H9 (cell line): ENCODE measurements around the gene ERC2. TPM values are rescaled to one million over a fixed set of nuclear protein-coding genes. Genes with fewer than 3 reads are reported as not detected.

ENCODE experiments used
- DNase-seq: peaks from one replicate; pipeline ENCODE4 v3.0.0-alpha.2; 2017
- H2AFZ ChIP-seq: one replicate; pipeline ENCODE4 v1.6.1; 2013; ENCODE audit warnings: mild to moderate bottlenecking, low read length, control low read depth, moderate library complexity
- H2AK5ac ChIP-seq: 2 replicates; pipeline ENCODE4 v1.6.1; 2013; ENCODE audit warnings: low read length, control low read depth, mixed read lengths; ENCODE audit not compliant: insufficient read length
- H2BK120ac ChIP-seq: one replicate; pipeline ENCODE4 v1.6.1; 2013; ENCODE audit warnings: low read depth, mild to moderate bottlenecking, low read length, control low read depth, inconsistent platforms; ENCODE audit not compliant: poor library complexity, severe bottlenecking
- H2BK12ac ChIP-seq: 2 replicates; pipeline ENCODE4 v1.6.1; 2013; ENCODE audit warnings: low read length, control low read depth, mixed read lengths, low read depth; ENCODE audit not compliant: insufficient read length
- H2BK15ac ChIP-seq: 2 replicates; pipeline ENCODE4 v1.6.1; 2013; ENCODE audit warnings: low read depth, low read length, control low read depth
- H2BK20ac ChIP-seq: one replicate; pipeline ENCODE4 v1.6.1; 2013; ENCODE audit warnings: low read depth, mild to moderate bottlenecking, low read length, control low read depth, inconsistent platforms; ENCODE audit not compliant: poor library complexity, severe bottlenecking
- H2BK5ac ChIP-seq: 2 replicates; pipeline ENCODE4 v1.6.1; 2013; ENCODE audit warnings: low read length, control low read depth, mixed read lengths; ENCODE audit not compliant: insufficient read length
- H3K14ac ChIP-seq: 2 replicates; pipeline ENCODE4 v1.6.1; 2013; ENCODE audit warnings: low read length, control low read depth; ENCODE audit not compliant: insufficient read depth
- H3K18ac ChIP-seq: 2 replicates; pipeline ENCODE4 v1.6.1; 2013; ENCODE audit warnings: low read depth, mild to moderate bottlenecking, mixed read lengths, low read length, control low read depth; ENCODE audit not compliant: insufficient read length
- H3K23ac ChIP-seq: 2 replicates; pipeline ENCODE4 v1.6.1; 2013; ENCODE audit warnings: low read length, control low read depth, mixed read lengths, low read depth; ENCODE audit not compliant: insufficient read length
- H3K23me2 ChIP-seq: 2 replicates; pipeline ENCODE4 v1.6.1; 2013; ENCODE audit warnings: low read depth, mild to moderate bottlenecking, mixed read lengths, low read length, control low read depth; ENCODE audit not compliant: insufficient read length, poor library complexity, severe bottlenecking
- H3K27ac ChIP-seq: 2 replicates; pipeline ENCODE4 v1.5.1; 2013; ENCODE audit warnings: low read length, control low read depth, mixed read lengths, low read depth; ENCODE audit not compliant: insufficient read length
- H3K27me3 ChIP-seq: 2 replicates; pipeline ENCODE4 v1.6.1; 2013; ENCODE audit warnings: low read length, control low read depth, inconsistent platforms; ENCODE audit not compliant: insufficient read depth
- H3K4ac ChIP-seq: 2 replicates; pipeline ENCODE4 v1.6.1; 2013; ENCODE audit warnings: low read depth, mild to moderate bottlenecking, control low read depth, inconsistent platforms, low read length, moderate library complexity
- H3K4me1 ChIP-seq: 2 replicates; pipeline ENCODE4 v1.6.1; 2013; ENCODE audit warnings: low read length, control low read depth, inconsistent platforms; ENCODE audit not compliant: insufficient read depth
- H3K4me2 ChIP-seq: 2 replicates; pipeline ENCODE4 v1.6.1; 2013; ENCODE audit warnings: low read length, control low read depth, mixed read lengths; ENCODE audit not compliant: insufficient read length, insufficient read depth
- H3K56ac ChIP-seq: 2 replicates; pipeline ENCODE4 v1.6.1; 2013; ENCODE audit warnings: low read depth, mild to moderate bottlenecking, mixed read lengths, low read length, control low read depth; ENCODE audit not compliant: insufficient read length
- H3K79me1 ChIP-seq: 2 replicates; pipeline ENCODE4 v1.6.1; 2013; ENCODE audit warnings: low read depth, mild to moderate bottlenecking, moderate library complexity, low read length, control low read depth, inconsistent platforms; ENCODE audit not compliant: insufficient read depth, poor library complexity, severe bottlenecking
- H3K79me2 ChIP-seq: 2 replicates; pipeline ENCODE4 v1.6.1; 2013; ENCODE audit warnings: low read length, control low read depth, inconsistent platforms; ENCODE audit not compliant: insufficient read depth
- H3K9ac ChIP-seq: 2 replicates; pipeline ENCODE4 v1.6.1; 2013; ENCODE audit warnings: low read length, control low read depth, mixed read lengths; ENCODE audit not compliant: insufficient read length; ENCODE audit errors: extremely low read depth
- H3K9me3 ChIP-seq: one replicate; pipeline ENCODE4 v1.6.1; 2013; ENCODE audit warnings: low read depth, low read length, inconsistent platforms; ENCODE audit not compliant: control insufficient read depth
- H3T11ph ChIP-seq: one replicate; pipeline ENCODE4 v1.6.1; 2013; ENCODE audit warnings: mild to moderate bottlenecking, low read length, control low read depth, inconsistent platforms
- H4K20me1 ChIP-seq: one replicate; pipeline ENCODE4 v1.6.1; 2013; ENCODE audit not compliant: control insufficient read depth, insufficient read length, insufficient read depth
- H4K5ac ChIP-seq: 2 replicates; pipeline ENCODE4 v1.6.1; 2013; ENCODE audit warnings: low read depth, mild to moderate bottlenecking, mixed read lengths, low read length, control low read depth; ENCODE audit not compliant: insufficient read length
- H4K8ac ChIP-seq: replicated peaks from 2 replicates; pipeline ENCODE4 v1.6.1; 2013; ENCODE audit warnings: low read length, control low read depth, mixed read lengths, low read depth; ENCODE audit not compliant: insufficient read length
- H4K91ac ChIP-seq: 2 replicates; pipeline ENCODE4 v1.6.1; 2013; ENCODE audit warnings: low read depth, mild to moderate bottlenecking, moderate library complexity, mixed read lengths, low read length, control low read depth; ENCODE audit not compliant: insufficient read length
- H3K27ac Mint-ChIP-seq, 3 experiments: 2 replicates in 2 of 3; 3 replicates in 1 of 3; pipeline ENCODE4 v1.8.0; 2020 to 2021; ENCODE audit warnings: mixed read lengths in 3 of 3, mild to moderate bottlenecking in 1 of 3, moderate library complexity in 1 of 3
- H3K27me3 Mint-ChIP-seq: 2 replicates; pipeline ENCODE4 v1.8.0; 2021; ENCODE audit warnings: low read depth, mild to moderate bottlenecking, moderate library complexity, mixed read lengths
- H3K36me3 Mint-ChIP-seq, 3 experiments: 2 replicates in 2 of 3; 3 replicates in 1 of 3; pipeline ENCODE4 v1.8.0; 2020 to 2021; ENCODE audit warnings: low read depth in 3 of 3, mixed read lengths in 3 of 3; ENCODE audit not compliant: insufficient read depth in 1 of 3
- H3K4me1 Mint-ChIP-seq, 2 experiments: 2 replicates each; pipeline ENCODE4 v1.8.0; 2020; ENCODE audit warnings: mixed read lengths in 2 of 2
- H3K4me3 Mint-ChIP-seq, 2 experiments: 2 replicates in 1 of 2; 3 replicates in 1 of 2; pipeline ENCODE4 v1.8.0; 2020 to 2021; ENCODE audit warnings: mild to moderate bottlenecking in 2 of 2, mixed read lengths in 2 of 2, moderate library complexity in 1 of 2
- H3K9me3 Mint-ChIP-seq, 2 experiments: 2 replicates in 1 of 2; 3 replicates in 1 of 2; pipeline ENCODE4 v1.8.0; 2020; ENCODE audit warnings: mild to moderate bottlenecking in 2 of 2, mixed read lengths in 2 of 2, moderate library complexity in 1 of 2
- CTCF ChIP-seq: fragments of 200-600 bp; sonication (generic); conservative IDR thresholded peaks from 3 replicates; pipeline ENCODE4 v1.8.0; 2021; ENCODE audit warnings: antibody characterized with exemption, mild to moderate bottlenecking
- WGBS: extraction: QIAGEN DNeasy Blood & Tissue Kit; methylation state at CpG from one replicate; pipeline ENCODE4 v1.1.7; 2013; ENCODE audit warnings: missing lambda C conversion rate, low lambda C conversion rate, mixed read lengths; ENCODE audit not compliant: insufficient read length; ENCODE audit errors: extremely low coverage; 5-methylcytosine and 5-hydroxymethylcytosine counted together
- total RNA-seq: library from RNA; stranded (reverse); gene quantifications from 2 replicates; pipeline ENCODE4 v1.2.1, GENCODE V29; 2021

The ERC2 gene
- total RNA-seq, 1 experiment from 2014 or later: 15.4 TPM

DNA sequence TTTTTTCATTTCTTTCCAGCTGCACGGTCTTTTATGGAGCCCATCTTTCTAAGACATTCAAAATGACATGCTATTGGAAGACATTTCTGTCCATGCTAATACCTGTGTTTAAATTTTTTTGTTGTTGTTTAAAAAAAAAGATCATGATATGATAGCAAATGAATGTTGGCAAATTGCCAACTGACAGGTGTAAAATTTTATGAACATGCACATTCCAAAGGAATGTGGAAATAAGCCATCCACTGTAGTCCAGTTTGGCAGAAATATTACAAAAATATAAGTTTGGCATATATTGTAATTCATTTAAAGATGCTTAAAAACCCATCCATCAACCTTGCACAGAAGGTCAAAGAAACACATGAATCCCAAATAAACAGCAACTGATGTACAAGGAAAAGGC is 905.6 kb downstream of the ERC2 start:
- H3K36me3 Mint-ChIP-seq: peaks cover 0 to 2% (median 0%) of the 10 kb centered on the region in 3 experiments; a peak in 2 of 7 replicates
- no peak overlapping the region for H2BK120ac ChIP-seq
- no peak overlapping the region for H3K18ac ChIP-seq
- TF ChIP-seq CTCF: no peak
- H3K4ac ChIP-seq: no peak overlapping the region
- H3K4me2 ChIP-seq: no peak overlapping the region
- H3K27me3 ChIP-seq: no peaks in the 10 kb centered on the region
- peaks cover 0 to 3% of the 10 kb centered on the region in 2 experiments; a peak in 1 of 4 replicates for H3K4me1 Mint-ChIP-seq
- no peak overlapping the region for H2AFZ ChIP-seq
- H3K9me3 ChIP-seq: no peaks in the 10 kb centered on the region
- H4K8ac ChIP-seq: no peak overlapping the region
- no peak overlapping the region for H2BK15ac ChIP-seq
- H3K27me3 Mint-ChIP-seq: peaks cover under 1% of the 10 kb centered on the region; the same call in 1 of the 2 replicates
- WGBS: no CpG with 5 or more reads among the region's 1 CpG
- H3K4me1 ChIP-seq: peaks cover 2% of the 10 kb centered on the region; the same call in 1 of the 2 replicates
- DNase-seq: no peak
- no peaks in the 10 kb centered on the region for H3K79me2 ChIP-seq
- H3K14ac ChIP-seq: no peak overlapping the region
- no peak overlapping the region for H2BK12ac ChIP-seq
- H3K27ac ChIP-seq: no peak overlapping the region
- no peak overlapping the region for H2BK5ac ChIP-seq
- no peak overlapping the region for H3K4me3 Mint-ChIP-seq
- no peak overlapping the region for H3K9ac ChIP-seq
- H3K79me1 ChIP-seq: no peaks in the 10 kb centered on the region
- no peak overlapping the region for H3K27ac Mint-ChIP-seq
- no peaks in the 10 kb centered on the region for H3K9me3 Mint-ChIP-seq
- no peaks in the 10 kb centered on the region for H4K20me1 ChIP-seq
- no peak overlapping the region for H3K56ac ChIP-seq
- H4K91ac ChIP-seq: no peak overlapping the region
- no peaks in the 10 kb centered on the region for H3K23me2 ChIP-seq
- H4K5ac ChIP-seq: no peak overlapping the region
- no peak overlapping the region for H3K23ac ChIP-seq
- no peak overlapping the region for H3T11ph ChIP-seq
- H2BK20ac ChIP-seq: no peak overlapping the region
- no peak overlapping the region for H2AK5ac ChIP-seq
